GM18907 (cell line): ENCODE results near the gene RPS27.

Experiments
- ATAC-seq: cut with Tn5 transposase; IDR thresholded peaks from one replicate; pipeline ENCODE4 v1.9.1; 2021; ENCODE audit warnings: mild to moderate bottlenecking, moderate library complexity; ENCODE audit not compliant: unreplicated experiment

RPS27 gene

GRCh38 chr1:153990468-153991150 lies at the start of gene RPS27:
RPS27 (plus strand) TSS chr1:153990762; CDS start chr1:153990797, 35 bp downstream.
- peak; percentile 80 for ATAC-seq

GRCh38 chr1:153941826-153942725 lies 48.5 kb upstream of the RPS27 start:
- no peak for ATAC-seq

- ATAC-seq: no peak
These were observed 47.6 kb upstream of the RPS27 start for GRCh38 chr1:153942766-153943549.

GRCh38 chr1:153944005-153944826 lies 46.3 kb upstream of the RPS27 start:
- ATAC-seq: no peak

GRCh38 chr1:153944827-153945117 lies 45.8 kb upstream of the RPS27 start:
- no peak for ATAC-seq

- ATAC-seq: peak; percentile 27
These were observed 45.3 kb upstream of the RPS27 start for GRCh38 chr1:153945131-153945794.

GRCh38 chr1:153945795-153946621 lies 44.6 kb upstream of the RPS27 start:
- ATAC-seq: peak; percentile 70

- ATAC-seq: peak; percentile 59
These were observed 43.8 kb upstream of the RPS27 start, which contains the start of gene DENND4B for GRCh38 chr1:153946622-153947241. DENND4B (minus strand) TSS chr1:153946718; CDS start chr1:153944374, 2,344 bp downstream.

- ATAC-seq: no peak
These were observed 39.4 kb upstream of the RPS27 start for GRCh38 chr1:153951183-153951582.

- no peak for ATAC-seq
These were observed 38.8 kb upstream of the RPS27 start for GRCh38 chr1:153951801-153952200.

- no peak for ATAC-seq
These were observed 36.6 kb upstream of the RPS27 start for GRCh38 chr1:153953859-153954365.

GRCh38 chr1:153954826-153955225 lies 35.7 kb upstream of the RPS27 start:
- ATAC-seq: no peak

- ATAC-seq: no peak
These were observed 33.4 kb upstream of the RPS27 start for GRCh38 chr1:153956997-153957715.

GRCh38 chr1:153957744-153958110 lies 32.8 kb upstream of the RPS27 start:
- peak; percentile 12 for ATAC-seq

GRCh38 chr1:153958111-153958960 lies 32.2 kb upstream of the RPS27 start, which contains the start of gene CRTC2:
CRTC2 (minus strand) TSS chr1:153958612; CDS start chr1:153958497, 115 bp downstream.
- ATAC-seq: peak; percentile 81

- ATAC-seq: peak; percentile 3
These were observed 31.7 kb upstream of the RPS27 start for GRCh38 chr1:153958961-153959260.

- ATAC-seq: no peak
These were observed 31.1 kb upstream of the RPS27 start for GRCh38 chr1:153959454-153959853.
